Tibial artery (tissue), 4 donors: ENCODE results near the gene SLC1A7.
A peak's percentile ranks its signal among the peaks of the same experiment; 100 is the strongest.

Experiments
- DNase-seq, 2 donors: peaks; one replicate each; pipeline ENCODE4 v3.0.0-alpha.2; 2019
- H3K27ac ChIP-seq, 2 donors: fragments of 200-600 bp; sonication (generic) in 1 of 2; 1 replicate in 1 of 2; 2 replicates in 1 of 2; pipeline ENCODE4 v1.5.1; 2018 to 2019; ENCODE audit warnings: mild to moderate bottlenecking in 1 of 2
- H3K27me3 ChIP-seq, 2 donors: fragments of 200-600 bp; sonication (generic) in 1 of 2; one replicate each; pipeline versions ENCODE4 v1.5.1 to v1.6.0; 2016 to 2019
- H3K36me3 ChIP-seq, 3 donors: fragments of 200-600 bp; sonication (generic) in 2 of 3; one replicate each; pipeline ENCODE4 v1.5.1; 2016 to 2019; ENCODE audit warnings: mild to moderate bottlenecking in 2 of 3
- H3K4me1 ChIP-seq, 4 donors: fragments of 200-600 bp; sonication (generic) in 2 of 4; 1 replicate in 3 of 4; 2 replicates in 1 of 4; pipeline ENCODE4 v1.5.1; 2016 to 2019
- H3K4me3 ChIP-seq, 2 donors: fragments of 200-600 bp; sonication (generic) in 1 of 2; 1 replicate in 1 of 2; 2 replicates in 1 of 2; pipeline ENCODE4 v1.5.1; 2018 to 2019; ENCODE audit warnings: mild to moderate bottlenecking in 2 of 2
- H3K9me3 ChIP-seq, 3 donors: fragments of 200-600 bp; sonication (generic) in 1 of 3; one replicate each; pipeline ENCODE4 v1.5.1; 2016 to 2019
- intact Hi-C: fragments of 100-400 bp; cut with DNase I; formaldehyde crosslinking; loops from one replicate; pipeline ENCODE4 v1.15.0; 2023; ENCODE audit warnings: low total_unique reads
- TF ChIP-seq, protein P1 (sequence below), 2 experiments: fragments of 200-600 bp in 1 of 2; fragments of 450-650 bp in 1 of 2; IDR thresholded peaks; one replicate each; pipeline ENCODE4 v1.5.1; 2017 to 2019; ENCODE audit warnings: antibody characterized with exemption in 2 of 2, mild to moderate bottlenecking in 1 of 2, moderate library complexity in 1 of 2

Gene SLC1A7

DNA sequence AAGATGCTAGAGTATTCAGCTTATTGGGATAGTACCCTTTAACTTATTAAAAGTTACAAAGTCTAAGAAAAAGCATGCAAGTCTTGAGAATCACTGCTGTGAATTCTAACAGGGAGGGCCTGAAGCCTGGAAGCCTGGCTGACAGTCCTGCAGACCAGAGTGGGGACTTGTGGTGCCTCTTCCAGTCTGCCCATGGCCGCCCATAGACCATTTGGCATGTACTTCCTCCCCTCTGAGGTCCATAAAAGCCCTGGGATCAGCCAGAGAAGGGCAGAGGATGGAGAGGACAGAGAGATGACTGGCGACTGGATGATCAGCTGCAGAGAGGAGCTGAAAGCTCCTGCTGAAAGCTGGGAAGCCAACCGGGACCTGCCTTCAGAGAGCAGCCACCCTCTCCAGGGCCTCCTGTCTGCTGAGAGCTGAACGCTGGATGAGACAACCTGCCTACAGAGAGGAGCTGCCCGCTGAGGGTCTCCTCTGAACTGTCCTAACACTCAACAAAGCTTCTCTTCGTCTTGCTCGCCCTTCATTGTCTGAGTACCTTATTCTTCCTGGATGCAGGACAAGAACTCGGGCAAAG lies 12.5 kb upstream of the SLC1A7 start:
- no peaks in the 10 kb centered on the region for H3K36me3 ChIP-seq
- DNase-seq: no peak
- TF ChIP-seq, protein P1, sequence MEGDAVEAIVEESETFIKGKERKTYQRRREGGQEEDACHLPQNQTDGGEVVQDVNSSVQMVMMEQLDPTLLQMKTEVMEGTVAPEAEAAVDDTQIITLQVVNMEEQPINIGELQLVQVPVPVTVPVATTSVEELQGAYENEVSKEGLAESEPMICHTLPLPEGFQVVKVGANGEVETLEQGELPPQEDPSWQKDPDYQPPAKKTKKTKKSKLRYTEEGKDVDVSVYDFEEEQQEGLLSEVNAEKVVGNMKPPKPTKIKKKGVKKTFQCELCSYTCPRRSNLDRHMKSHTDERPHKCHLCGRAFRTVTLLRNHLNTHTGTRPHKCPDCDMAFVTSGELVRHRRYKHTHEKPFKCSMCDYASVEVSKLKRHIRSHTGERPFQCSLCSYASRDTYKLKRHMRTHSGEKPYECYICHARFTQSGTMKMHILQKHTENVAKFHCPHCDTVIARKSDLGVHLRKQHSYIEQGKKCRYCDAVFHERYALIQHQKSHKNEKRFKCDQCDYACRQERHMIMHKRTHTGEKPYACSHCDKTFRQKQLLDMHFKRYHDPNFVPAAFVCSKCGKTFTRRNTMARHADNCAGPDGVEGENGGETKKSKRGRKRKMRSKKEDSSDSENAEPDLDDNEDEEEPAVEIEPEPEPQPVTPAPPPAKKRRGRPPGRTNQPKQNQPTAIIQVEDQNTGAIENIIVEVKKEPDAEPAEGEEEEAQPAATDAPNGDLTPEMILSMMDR (IDR thresholded peaks at IDR 0.05): no peak
- no peak overlapping the region for H3K27ac ChIP-seq
- no peak overlapping the region for H3K4me3 ChIP-seq
- intact Hi-C loops: no loop called here
- H3K9me3 ChIP-seq: no peaks in the 10 kb centered on the region
- H3K4me1 ChIP-seq: peaks cover 0 to 15% (median 0%) of the 10 kb centered on the region in 4 donors
- no peaks in the 10 kb centered on the region for H3K27me3 ChIP-seq

DNA sequence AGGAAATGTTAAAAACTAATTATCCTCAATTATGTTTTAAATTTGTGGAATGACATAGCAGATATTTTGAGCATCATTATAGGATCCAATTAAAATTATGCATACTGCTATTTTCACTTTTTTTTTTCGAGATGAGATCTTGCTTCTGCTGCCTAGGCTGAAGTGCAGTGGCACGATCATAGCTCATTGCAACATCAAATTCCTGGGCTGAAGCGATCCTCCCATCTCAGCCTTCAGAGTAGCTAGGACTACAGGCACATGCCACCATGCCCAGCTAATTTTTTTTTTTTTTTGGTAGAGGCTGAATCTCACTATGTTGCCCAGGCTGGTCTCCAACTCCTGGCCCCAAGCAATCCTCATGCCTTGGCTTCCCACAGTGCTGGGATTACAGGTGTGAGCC lies 11.3 kb upstream of the SLC1A7 start:
- no peak overlapping the region for H3K4me3 ChIP-seq
- DNase-seq: no peak
- intact Hi-C loops: no loop called here
- H3K27ac ChIP-seq: no peak overlapping the region
- TF ChIP-seq, protein P1 (IDR thresholded peaks at IDR 0.05): no peak
- H3K4me1 ChIP-seq: peaks cover 0 to 15% (median 0%) of the 10 kb centered on the region in 4 donors
- no peaks in the 10 kb centered on the region for H3K36me3 ChIP-seq
- H3K9me3 ChIP-seq: no peaks in the 10 kb centered on the region
- H3K27me3 ChIP-seq: no peaks in the 10 kb centered on the region

DNA sequence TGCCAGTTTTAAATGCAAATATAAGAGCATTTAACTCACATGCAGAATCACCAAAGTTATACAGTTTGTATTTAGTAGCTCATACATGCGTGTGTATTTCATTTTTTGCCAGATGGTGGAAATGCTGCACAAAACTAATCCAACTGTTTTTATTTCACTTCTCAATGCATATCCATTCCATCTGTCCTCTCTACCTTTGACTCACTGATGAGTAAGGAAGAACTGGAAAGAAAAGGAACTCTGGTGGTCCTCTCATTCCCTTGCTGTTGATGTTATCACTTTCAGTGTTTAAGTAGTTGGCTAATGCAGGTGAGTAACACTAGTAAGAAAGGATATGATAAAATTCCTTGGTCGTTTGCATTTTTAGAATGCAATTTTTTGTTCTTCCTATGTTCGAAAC lies 5.7 kb upstream of the SLC1A7 start:
- Histone ChIP-seq H3K27me3 (no peaks in the 10 kb centered on the region), H3K4me1 (peaks cover 0 to 17% (median 6%) of the 10 kb centered on the region in 4 donors), H3K4me3 (no peak overlapping the region), H3K36me3 (no peaks in the 10 kb centered on the region), H3K27ac (no peak overlapping the region), H3K9me3 (no peaks in the 10 kb centered on the region)
- intact Hi-C loops: no loop called here
- TF ChIP-seq, protein P1 (IDR thresholded peaks at IDR 0.05): no peak
- no peak for DNase-seq

DNA sequence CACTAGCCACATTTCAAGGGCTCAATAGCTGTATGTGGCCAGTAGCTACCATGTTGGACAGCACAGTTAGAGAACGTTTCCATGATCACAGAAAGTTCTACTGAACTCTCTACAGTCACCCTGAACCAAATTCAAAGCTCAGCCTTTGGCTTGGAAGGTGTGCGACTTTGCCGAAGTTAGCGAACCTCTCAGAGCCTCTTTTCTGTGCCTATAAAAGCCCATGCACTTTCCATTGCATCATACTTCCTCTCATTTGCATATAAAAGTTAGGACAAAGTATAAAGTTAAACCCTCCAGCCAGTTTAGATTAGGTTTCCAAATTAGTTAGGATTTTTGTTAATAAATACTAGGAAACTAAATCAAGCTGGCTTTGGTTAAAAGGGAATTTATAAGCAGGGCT lies 4.7 kb upstream of the SLC1A7 start:
- intact Hi-C loops: no loop called here
- H3K4me3 ChIP-seq: no peak overlapping the region
- peak overlapping the region in 1 of 2 donors; percentile 62 for H3K27ac ChIP-seq
- H3K9me3 ChIP-seq: no peaks in the 10 kb centered on the region
- TF ChIP-seq, protein P1 (IDR thresholded peaks at IDR 0.05): no peak
- H3K4me1 ChIP-seq: peaks cover 0 to 13% (median 6%) of the 10 kb centered on the region in 4 donors
- no peaks in the 10 kb centered on the region for H3K27me3 ChIP-seq
- no peaks in the 10 kb centered on the region for H3K36me3 ChIP-seq
- DNase-seq: no peak

DNA sequence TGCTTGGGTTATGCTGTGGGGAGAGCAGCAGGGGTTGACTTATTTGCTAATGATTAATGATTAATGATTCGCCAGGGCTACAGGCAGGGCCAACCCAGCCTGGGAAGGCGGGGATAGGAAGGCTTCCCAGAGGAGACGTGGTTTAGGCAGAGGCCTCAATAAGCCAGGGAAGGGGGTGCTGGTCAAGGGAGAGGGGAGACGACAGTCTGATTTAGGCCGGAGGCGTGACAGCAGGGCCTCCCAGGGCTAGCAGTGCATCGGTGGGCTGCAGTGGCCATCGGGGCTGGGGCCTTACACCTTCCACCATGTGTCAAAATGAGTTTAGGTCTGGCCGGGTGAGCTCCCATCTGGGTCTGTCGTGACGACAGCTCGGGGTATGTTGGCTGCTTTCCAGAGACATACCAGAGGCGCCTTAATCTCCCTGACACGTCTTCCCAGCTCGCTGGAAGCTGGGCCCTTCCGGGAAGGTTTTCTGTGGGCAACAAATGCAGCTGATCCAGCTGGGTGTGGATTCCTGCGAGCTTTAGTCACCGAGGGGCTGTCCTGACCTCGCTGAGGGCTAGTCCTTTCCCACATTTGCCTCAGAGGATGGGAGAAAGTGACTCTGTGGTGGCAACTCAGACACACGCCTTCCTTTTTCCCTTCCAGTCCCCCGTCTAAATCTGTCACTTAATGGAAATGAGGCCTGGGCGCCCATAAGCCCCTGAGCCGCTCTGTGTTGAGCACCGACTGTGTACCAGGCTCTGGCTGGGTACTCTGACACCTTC lies 3.7 kb upstream of the SLC1A7 start:
- Histone ChIP-seq H3K4me1 (peaks cover 0 to 13% (median 6%) of the 10 kb centered on the region in 4 donors), H3K27ac (peak overlapping the region; percentile 46 to 62), H3K9me3 (no peaks in the 10 kb centered on the region), H3K36me3 (no peaks in the 10 kb centered on the region), H3K4me3 (no peak overlapping the region), H3K27me3 (no peaks in the 10 kb centered on the region)
- intact Hi-C loops: no loop called here
- TF ChIP-seq, protein P1 (IDR thresholded peaks at IDR 0.05): no peak
- peak; percentile 36 to 75 for DNase-seq
